CD4-positive, alpha-beta T cell treated with Interleukin-2 at 100 ng/mL for 4 hours (primary cell): ENCODE data around the gene ZNF516.
A peak's percentile ranks its signal among the peaks of the same experiment; 100 is the strongest.

Experiments
- DNase-seq: peaks from one replicate; pipeline ENCODE4 v3.0.0-alpha.2; 2020; ENCODE audit warnings: low spot score

Gene ZNF516

DNA sequence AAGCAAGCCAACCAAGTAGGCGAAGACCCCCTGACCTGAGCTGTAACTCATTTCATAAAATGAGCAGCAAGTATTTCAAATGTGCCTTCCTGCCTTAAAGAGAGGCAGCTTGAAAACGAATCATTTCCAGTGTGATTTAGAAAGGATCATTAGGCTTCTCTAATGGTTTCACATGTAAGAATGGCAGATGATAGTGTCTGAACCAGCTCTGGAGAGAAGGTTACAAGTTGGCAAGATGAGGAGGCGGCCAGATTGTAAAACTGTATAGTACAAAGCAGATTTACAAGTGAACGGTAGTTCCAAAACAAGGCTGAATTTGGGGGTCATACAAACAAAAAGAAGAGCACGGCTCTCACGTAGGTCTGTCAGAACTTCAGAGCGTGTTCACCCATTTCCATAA, 132.4 kb downstream of the ZNF516 start:
- no peak for DNase-seq

GRCh38 chr18:76361219-76361618, 133.8 kb downstream of the ZNF516 start:
- DNase-seq, result no peak

DNA sequence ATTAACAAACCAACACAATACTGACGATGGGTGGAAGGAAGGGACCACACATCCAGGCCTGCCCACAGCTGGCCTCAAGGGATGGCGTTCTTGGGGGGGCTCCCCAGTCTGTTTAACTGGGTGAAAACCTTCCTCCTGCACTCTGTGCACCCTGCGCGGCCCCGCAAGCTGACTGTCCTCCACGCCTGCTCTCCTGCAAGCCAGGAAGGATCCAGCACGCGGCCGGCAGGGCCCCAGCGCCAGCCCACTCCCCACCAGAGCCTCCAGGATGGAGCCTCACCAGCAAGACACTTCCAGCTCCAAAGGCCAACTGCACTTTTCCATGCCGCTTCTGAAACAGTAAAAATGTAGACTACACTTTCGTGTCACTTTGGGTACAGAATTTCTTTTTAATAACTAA, 135.1 kb downstream of the ZNF516 start:
- DNase-seq, result no peak

DNA sequence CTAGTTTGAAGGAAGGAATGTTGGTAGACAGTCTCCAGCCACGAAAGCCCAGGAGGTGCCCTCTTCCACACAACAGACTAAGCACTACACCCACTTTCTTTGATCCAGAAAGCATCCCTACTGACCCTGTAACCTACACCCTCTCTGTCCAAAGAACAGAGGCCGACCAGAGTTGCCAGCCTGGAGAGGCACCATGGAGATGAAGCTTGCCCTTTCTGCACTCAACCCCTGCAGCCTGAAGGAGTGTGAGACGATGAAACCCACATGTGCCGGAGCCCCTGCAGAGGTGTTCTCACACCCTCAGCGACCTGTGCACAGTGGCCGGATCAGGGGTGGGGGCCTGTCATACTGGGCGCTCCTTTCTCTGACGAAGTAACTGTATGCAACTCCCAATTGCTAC, 136.3 kb downstream of the ZNF516 start:
- no peak for DNase-seq

DNA sequence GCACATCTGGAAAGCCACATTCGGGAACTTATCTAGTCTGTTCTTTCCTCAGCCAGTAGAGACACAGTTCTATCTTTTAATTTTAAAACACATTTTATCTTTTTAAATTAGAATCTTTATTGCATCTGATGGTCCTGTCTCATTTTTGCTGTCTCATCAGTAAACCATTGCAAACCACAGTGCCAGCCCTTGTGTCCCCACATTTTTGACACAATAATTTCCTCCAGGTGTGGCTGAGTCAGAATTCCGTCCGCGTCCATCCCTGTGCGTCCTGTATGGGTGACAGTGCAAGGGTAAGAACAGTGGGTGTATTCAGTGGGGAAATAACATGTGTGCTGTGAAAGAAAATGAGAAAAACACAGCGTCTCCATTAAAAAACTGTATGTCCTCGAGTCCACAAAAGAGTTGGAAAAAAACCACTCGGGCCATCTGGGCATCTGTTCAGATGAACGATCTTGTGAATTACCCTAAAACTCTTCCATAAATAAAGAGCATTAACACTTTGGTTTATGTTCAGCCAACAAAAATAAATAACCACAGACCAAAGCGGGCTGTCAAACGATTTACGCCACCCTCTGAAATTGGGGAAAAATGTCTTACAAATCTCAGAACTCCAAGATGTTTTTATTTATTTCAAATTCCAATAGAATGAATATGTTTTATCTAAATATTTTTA, 137.3 kb downstream of the ZNF516 start:
- DNase-seq, result no peak

- no peak for DNase-seq
Measured at GRCh38 chr18:76357174-76357573, 137.9 kb downstream of the ZNF516 start.

- no peak for DNase-seq
Measured at GRCh38 chr18:76356666-76357065, 138.4 kb downstream of the ZNF516 start.

DNA sequence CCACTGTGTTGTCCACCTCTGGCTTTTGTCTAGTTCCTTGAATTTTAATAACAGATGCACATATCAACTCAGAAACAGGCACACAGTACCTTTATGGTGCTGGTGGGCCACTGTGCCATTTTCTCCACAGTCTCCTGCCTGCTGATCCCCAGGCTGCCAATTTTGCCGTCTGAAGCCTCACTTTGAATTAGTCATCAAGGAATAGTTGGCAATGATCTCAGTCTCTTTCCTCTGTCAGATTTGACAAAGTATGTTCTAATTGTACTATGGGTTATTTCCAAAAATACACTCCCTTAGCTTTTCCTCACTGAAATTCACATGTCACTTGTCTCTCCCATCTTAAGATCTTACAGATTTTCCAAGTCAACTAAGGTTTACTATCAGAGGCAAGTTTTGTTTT, 140.7 kb downstream of the ZNF516 start:
- no peak for DNase-seq

GRCh38 chr18:76353500-76353899, 141.5 kb downstream of the ZNF516 start:
- no peak for DNase-seq

GRCh38 chr18:76353046-76353445, 142.0 kb downstream of the ZNF516 start:
- DNase-seq, result no peak

- DNase-seq, result no peak
Measured at GRCh38 chr18:76351961-76352581, 143.0 kb downstream of the ZNF516 start.

- no peak for DNase-seq
Measured at GRCh38 chr18:76350134-76351025, 144.7 kb downstream of the ZNF516 start.

DNA sequence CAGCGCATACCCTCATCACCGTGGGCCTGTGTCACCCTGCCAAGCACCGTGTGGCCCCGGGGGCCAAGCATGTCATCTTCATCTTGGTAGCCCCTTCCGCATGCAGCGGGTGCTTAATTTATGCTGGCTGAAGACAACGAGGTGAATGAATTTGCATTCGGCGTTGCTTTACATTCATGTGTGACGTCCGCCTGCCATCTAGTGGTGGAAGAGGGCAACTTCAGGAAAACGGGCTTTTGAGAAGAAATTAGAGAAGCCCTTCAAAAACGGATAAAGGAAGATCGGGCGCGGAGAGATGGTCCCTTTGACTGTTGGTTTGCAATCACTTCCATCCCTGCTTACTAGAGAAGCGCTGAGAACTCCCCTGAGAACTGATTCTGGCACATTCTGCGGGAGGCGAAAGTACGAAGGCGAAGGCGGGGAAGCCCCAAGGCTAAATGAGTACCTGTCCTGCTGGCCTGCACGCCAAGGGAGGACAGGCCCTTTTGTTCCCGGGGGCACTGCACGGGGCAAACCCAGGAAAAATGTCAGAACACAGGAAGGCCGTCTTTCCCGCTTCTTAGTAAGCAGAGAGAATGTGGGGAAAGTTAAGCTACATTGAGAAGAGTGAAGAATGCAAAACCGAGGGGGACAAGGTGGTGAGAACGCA, 145.9 kb downstream of the ZNF516 start:
- DNase-seq, result peak; percentile 65

DNA sequence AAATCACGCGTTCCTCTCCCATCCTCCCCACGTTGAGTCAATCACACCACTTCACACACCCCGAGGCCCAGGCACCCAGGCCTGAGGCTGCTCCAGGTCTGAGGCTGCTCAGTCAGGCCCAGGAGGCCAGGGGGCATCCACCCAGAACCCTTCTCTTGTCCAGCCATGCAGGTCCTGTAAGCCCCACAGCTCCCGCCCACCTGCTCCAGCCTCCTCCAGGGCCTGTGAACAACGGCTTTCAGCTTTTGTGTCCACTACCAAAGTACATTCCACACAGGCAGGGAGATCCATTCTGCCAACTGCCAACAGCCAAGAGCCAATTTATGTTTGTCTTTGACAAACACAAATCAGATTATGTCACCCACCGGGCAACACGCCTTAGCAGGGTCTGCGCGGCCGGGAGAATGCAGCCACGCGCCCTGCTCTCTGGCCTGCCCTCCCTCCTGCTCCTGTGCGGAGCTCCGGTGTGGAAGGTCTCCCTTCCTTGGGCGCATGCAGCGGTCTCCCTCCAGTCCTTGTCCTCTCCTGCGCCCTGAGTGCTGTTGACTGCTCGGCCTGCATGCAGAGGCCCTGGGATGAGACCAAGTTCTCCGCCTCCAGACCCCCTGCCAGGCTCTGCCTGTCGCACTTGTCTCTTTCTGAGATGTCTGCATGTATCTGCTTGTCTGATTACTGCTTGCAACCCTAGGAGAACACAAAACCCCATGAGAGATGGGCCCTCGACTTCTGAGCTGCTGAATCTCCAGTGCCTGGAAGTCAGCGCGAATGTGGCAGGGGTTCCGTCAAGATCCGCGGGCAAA, 146.6 kb downstream of the ZNF516 start:
- DNase-seq, result no peak

DNA sequence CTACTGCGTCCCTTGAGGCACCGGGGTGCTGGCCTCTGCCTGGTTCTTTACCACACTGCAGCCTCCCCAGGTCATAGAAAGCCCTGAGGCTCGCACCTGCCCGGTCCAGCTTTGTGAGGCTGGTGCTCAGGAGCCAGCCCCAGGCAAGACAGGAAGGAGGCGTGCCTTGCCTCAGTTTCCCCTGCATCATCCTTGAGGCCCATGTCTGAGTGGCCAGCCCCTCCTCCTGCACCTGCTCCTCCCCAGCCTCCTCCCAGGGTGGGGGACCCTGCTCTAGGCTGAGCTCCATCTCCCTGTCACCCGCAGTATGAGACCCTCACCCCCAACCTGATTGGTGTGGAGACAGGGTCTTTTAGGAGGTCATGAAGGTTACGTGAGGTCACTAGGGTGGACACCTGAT, 147.7 kb downstream of the ZNF516 start:
- DNase-seq, result no peak

GRCh38 chr18:76346490-76347130, 148.4 kb downstream of the ZNF516 start:
- DNase-seq, result no peak

DNA sequence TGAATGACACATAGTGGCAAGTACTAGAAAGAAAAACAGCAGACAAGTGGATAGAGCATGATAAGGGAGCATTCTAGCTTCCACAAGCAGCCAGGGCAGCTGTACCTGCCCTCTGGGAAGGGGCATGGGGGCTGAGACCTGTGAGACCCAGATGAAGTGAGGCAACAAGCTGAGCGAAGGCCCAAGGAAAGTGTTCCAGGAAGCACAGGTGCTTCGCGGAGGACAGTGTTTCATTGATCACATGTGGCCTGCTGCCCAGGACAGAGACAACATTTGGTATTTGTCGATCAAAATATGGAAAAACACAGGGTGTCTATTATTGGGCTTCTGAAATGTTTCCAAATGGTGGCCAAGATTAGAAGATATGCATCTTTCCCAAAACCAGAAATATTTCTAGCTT, 149.1 kb downstream of the ZNF516 start:
- no peak for DNase-seq

DNA sequence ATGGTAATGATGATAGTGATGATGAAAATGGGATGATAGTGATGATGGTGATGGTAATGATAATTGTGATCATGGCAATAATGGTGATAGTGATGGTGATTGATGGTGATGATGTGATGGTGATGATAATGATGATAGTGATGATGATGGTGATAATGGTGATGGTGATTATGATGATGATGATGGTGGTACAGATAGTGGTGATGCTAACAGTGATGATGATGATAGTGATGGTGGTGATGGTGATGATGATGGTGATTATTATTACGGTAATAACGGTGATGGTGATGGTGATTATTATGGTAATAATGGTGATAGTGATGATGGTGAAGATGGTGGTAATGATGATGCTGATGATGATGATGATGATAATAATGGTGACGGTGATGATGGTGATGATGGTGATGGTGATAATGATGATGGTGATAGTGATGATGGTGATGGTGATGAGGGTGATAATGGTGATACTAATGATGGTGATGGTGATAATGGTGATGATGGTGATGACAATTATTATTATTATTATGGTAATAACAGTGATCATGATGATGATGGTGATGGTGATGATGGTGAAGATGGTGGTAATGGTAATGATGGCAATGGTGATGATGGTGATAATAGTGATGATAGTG, 151.0 kb downstream of the ZNF516 start:
- no peak for DNase-seq

DNA sequence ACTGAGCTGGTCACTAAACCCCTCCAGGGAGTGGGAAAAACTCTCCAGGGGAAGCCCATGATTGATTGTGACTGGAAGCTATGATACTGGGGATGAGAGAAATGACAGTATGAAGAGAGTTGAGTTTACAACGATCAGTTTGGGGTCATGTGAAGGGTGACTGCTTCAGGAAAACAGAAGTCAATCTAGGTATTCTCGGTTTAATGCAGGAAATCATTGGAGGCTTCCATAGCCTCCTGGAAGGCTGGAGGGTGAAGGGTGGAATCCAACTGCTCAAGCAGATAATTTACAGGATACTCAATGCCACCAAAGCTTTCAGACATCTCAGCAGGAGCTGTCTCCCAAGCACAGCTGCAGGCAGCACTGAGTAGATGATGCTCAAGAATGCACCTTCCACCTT, 154.6 kb downstream of the ZNF516 start:
- no peak for DNase-seq

DNA sequence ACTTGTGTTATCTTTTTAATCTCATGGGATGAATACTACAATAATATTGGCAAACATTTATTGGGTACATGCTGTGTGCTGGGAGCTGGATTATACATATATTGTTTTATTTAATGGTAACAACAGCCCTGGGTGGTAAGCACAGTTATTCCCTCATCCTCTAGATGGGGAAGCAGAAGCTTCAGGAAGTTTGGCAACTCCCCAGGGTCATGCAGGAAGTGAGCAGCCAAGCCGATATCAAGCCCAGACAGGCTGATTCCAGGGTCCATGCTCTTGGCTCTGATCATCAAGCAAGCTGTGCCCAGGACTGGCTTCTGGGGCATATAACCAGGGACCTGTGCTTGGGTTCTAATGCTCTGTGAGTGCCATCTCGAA, 155.8 kb downstream of the ZNF516 start:
- no peak for DNase-seq
